ENCODE results near the gene CEP83.
"Not testable (repeated sequence)": the region's sequence is repeated elsewhere in the genome, so short reads cannot be mapped to it uniquely, and the experiment has no call there.

CEP83 gene

GRCh38 chr12:94374124-94374523 lies 85.5 kb downstream of the CEP83 start:
- no peak for DNase-seq

GRCh38 chr12:94372461-94372860 lies 87.2 kb downstream of the CEP83 start:
- peak; percentile 80 for DNase-seq

GRCh38 chr12:94362653-94363052 lies 97.0 kb downstream of the CEP83 start:
- no peak for DNase-seq

- DNase-seq: no peak
These were observed 99.9 kb downstream of the CEP83 start for GRCh38 chr12:94359761-94360160.

GRCh38 chr12:94353130-94353529 lies 106.5 kb downstream of the CEP83 start:
- DNase-seq: no peak

- DNase-seq: no peak
These were observed 119.1 kb downstream of the CEP83 start for GRCh38 chr12:94340573-94340972.

GRCh38 chr12:94338006-94338794 lies 121.5 kb downstream of the CEP83 start:
- DNase-seq: no peak

GRCh38 chr12:94336211-94336925 lies 123.3 kb downstream of the CEP83 start:
- no peak for DNase-seq

- no peak for DNase-seq
These were observed 126.3 kb downstream of the CEP83 start for GRCh38 chr12:94333396-94333795.

GRCh38 chr12:94329366-94329765 lies 130.3 kb downstream of the CEP83 start:
- DNase-seq: no peak

- DNase-seq: no peak
These were observed 131.9 kb downstream of the CEP83 start for GRCh38 chr12:94327809-94328208.

GRCh38 chr12:94326727-94327126 lies 132.9 kb downstream of the CEP83 start:
- peak; percentile 79 for DNase-seq

GRCh38 chr12:94326234-94326633 lies 133.4 kb downstream of the CEP83 start:
- DNase-seq: no peak

- no peak for DNase-seq
These were observed 137.3 kb downstream of the CEP83 start for GRCh38 chr12:94322346-94322745.

- no peak for DNase-seq
These were observed 139.6 kb downstream of the CEP83 start for GRCh38 chr12:94320109-94320508.

GRCh38 chr12:94318181-94318580 lies 141.5 kb downstream of the CEP83 start:
- no peak for DNase-seq

- not testable (repeated sequence) for DNase-seq
These were observed 143.1 kb downstream of the CEP83 start for GRCh38 chr12:94316600-94316999.

- no peak for DNase-seq
These were observed 147.3 kb downstream of the CEP83 start for GRCh38 chr12:94312378-94312777.

GRCh38 chr12:94309373-94309772 lies 150.3 kb downstream of the CEP83 start:
- peak; percentile 76 for DNase-seq

- no peak for DNase-seq
These were observed 151.1 kb downstream of the CEP83 start for GRCh38 chr12:94308612-94309011.

GRCh38 chr12:94305130-94305957 lies 154.3 kb downstream of the CEP83 start:
- DNase-seq: peak; percentile 96

GRCh38 chr12:94304566-94305061 lies 155.1 kb downstream of the CEP83 start:
- no peak for DNase-seq

- DNase-seq: no peak
These were observed 155.7 kb downstream of the CEP83 start for GRCh38 chr12:94304012-94304411.
